GM12874 (cell line): Measurements from ENCODE around the gene XDH.

Experiments
- CTCF ChIP-seq: IDR thresholded peaks from 2 replicates; pipeline ENCODE4 v1.5.1; 2011; ENCODE audit warnings: low read depth, mild to moderate bottlenecking, control low read depth, low read length, moderate library complexity; ENCODE audit not compliant: insufficient read depth

Gene XDH

GRCh38 chr2:31404302-31404701 lies 10.2 kb downstream of the XDH start:
- no peak for TF ChIP-seq CTCF

- no peak for TF ChIP-seq CTCF
Observed at GRCh38 chr2:31402388-31402787, 12.2 kb downstream of the XDH start.

- no peak for TF ChIP-seq CTCF
Observed at GRCh38 chr2:31401580-31401979, 13.0 kb downstream of the XDH start.

GRCh38 chr2:31398881-31399280 lies 15.7 kb downstream of the XDH start:
- TF ChIP-seq CTCF, result no peak

- no peak for TF ChIP-seq CTCF
Observed at GRCh38 chr2:31397094-31397493, 17.4 kb downstream of the XDH start.

- no peak for TF ChIP-seq CTCF
Observed at GRCh38 chr2:31390324-31390723, 24.2 kb downstream of the XDH start.

- no peak for TF ChIP-seq CTCF
Observed at GRCh38 chr2:31388736-31389135, 25.8 kb downstream of the XDH start.

- no peak for TF ChIP-seq CTCF
Observed at GRCh38 chr2:31387850-31388249, 26.7 kb downstream of the XDH start.
